NCI-H748 (cell line): ENCODE data around the gene GPR37L1.
"Not testable (repeated sequence)": the region's sequence is repeated elsewhere in the genome, so short reads cannot be mapped to it uniquely, and the experiment has no call there.

Experiments
- DNase-seq: peaks from one replicate; lab custom pipeline; 2025; ENCODE audit not compliant: unreplicated experiment; lab: John Stamatoyannopoulos, UW

The GPR37L1 gene

DNA sequence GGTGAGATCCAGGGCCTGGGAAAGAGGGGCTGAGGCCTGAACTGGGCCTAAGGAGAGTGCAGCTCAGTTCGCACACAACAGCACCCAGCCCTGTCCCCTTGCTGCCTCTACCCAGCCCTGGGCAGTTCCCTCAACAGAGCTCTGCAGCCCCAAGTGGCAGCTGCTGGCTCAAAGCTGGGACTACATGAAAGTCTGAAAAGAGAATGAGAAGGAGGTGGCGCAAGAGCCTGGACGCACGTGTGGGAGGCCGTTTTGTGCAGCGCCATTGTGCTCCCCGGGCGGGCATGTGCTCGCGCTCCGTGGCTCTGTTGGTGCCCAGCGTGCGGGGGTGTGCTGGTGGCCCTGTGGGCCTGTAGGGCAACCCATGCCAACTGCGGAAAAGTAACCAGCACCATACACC lies 10.3 kb downstream of the GPR37L1 start:
- no peak for DNase-seq

GRCh38 chr1:202133496-202133895 lies 10.8 kb downstream of the GPR37L1 start:
- DNase-seq = no peak

- no peak for DNase-seq
Measured at GRCh38 chr1:202133989-202134388, 11.3 kb downstream of the GPR37L1 start.

DNA sequence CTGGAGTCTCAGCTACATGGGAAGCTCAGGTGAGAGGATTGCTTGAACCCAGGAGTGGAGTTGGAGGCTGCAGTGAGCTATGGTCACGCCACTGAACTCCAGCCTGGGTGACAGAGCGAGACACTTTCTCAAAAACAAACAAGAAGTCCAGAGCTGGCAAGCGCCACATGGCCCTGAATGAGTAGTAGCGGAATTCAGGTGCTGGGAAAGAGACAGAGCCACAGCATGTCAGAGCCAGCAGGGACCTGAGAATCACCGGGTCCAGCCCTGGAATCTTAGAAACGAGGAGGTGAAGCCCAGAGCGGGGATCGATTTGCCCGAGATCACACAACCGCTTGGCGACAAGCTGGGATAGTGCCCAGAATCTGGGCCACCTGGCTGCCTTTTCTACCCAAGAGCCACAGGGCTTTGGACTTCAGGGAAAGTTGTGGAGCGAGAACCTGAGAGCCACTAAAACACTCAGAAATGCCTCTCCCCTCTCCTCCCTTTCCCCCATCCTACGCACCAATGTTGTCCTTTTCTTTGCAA lies 12.0 kb downstream of the GPR37L1 start:
- no peak for DNase-seq

DNA sequence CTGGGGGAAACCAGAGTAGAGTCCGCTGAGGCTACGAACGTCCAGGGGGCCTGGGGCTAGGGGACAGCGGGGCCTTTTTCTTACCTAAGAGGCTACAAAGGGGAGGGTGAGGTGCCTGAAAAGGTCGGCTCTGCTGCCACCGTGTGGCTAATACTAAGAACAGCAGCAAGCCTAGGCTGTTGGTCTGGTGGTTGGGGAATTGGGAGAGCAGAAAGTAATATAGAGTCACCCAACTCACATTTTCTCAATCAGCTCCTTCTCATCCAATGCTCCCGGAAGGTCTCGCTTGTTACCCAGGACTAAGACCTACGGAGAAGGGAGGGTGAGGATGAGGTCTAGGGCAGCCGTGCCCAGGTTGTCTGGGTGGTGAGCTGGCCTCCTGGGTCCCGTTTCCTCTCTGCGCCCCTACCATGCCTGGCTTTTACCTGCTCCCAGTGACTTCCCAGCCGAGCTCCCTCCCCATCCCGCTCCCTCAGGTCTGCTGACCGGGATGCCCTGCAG lies 12.6 kb downstream of the GPR37L1 start:
- DNase-seq = peak; percentile 56

GRCh38 chr1:202140833-202141232 lies 18.1 kb downstream of the GPR37L1 start:
- DNase-seq = no peak

- not testable (repeated sequence) for DNase-seq
Measured at GRCh38 chr1:202141468-202141867, 18.8 kb downstream of the GPR37L1 start.

DNA sequence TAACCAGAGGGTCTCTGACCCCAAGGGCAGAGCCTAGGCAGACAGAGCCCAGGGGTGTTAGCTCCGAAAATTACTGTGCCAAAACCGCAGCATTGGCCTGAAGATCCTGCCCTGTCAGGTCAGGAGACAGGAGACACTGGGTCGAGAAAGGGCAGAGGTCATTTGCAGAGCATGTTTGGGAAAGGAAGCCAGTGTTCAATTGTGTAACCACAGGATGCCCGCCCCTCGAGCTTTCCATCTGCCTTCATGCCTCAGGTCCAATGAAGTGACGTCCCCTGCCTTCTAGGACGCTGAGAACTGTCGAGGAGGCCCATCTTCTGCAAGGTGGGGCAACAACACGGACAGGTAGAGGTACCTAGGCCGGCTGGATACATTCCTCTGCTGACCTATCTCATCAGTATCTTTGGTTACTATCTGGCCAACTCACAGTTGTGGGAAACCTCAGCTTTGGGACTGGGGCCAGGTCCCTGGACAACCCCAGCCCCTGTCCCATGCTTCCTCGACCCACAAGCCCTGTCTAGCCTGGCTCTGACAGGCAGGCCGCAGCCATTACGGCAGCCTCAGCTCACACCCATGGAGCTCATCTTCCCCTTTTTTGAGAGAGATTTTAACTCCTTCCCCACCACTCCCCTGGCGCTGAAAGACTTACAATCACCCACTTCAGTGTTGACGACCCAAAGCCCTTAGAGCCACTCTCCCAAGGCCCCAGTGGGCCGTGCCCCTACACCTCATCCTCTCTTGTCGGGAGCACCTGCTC lies 20.5 kb downstream of the GPR37L1 start:
- no peak for DNase-seq

DNA sequence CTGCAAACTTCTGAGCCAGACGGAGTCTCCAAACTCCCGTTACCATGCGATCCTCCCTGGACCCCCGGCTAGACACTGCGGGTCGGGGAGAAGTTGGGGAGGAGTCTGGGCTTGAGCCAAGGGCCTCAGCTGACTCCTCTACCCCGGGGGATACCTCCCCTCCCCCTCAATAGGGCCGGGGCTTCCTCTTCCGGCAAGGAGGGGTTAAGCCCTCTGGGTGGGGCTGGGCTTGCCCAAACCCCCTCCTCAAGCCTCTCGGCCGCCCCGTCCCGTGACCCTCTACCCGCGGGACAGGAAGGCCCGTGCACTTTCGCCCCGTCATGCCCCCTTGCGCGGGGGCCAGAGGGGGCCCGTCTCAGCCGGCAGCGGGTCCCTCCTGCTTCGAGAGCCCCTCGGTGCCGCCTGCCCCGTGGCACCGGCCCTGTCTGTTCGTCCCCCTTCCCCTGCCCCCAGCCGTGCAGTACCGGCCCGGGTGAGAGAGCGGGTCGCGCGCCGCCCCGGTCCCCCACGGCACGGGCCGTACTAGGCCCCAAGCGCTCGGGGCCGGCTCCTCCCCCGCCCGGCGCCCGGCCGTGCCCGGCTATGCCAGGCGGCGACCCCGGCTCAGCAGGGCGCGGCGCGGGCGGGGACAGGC lies 21.2 kb downstream of the GPR37L1 start:
- DNase-seq = peak; percentile 13

GRCh38 chr1:202144402-202145067 lies 21.8 kb downstream of the GPR37L1 start, which contains the start of gene ARL8A:
TSS of gene ARL8A (minus strand) at chr1:202144737. CDS start at chr1:202144572, 165 bp downstream.
- peak; percentile 65 for DNase-seq

- DNase-seq = peak; percentile 29
Measured at GRCh38 chr1:202145068-202145743, 22.5 kb downstream of the GPR37L1 start.

DNA sequence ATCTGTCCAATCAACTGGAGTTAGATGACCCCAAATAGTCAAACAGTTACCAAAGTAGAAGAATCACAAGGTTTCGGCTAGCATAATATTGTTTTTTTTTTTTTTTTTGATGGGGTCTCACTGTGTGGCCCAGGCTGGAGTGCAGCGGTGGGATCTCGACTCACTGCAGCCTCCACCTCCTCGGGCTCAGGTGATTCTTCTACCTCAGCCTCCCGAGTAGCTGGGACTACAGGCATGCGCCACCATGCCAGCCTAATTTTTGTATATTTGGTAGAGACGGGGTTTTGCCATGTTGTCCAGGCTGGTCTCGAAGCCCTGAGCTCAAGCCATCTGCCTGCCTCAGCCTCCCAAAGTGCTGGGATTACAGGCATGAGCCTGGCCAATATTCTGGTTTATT lies 23.0 kb downstream of the GPR37L1 start:
- not testable (repeated sequence) for DNase-seq

DNA sequence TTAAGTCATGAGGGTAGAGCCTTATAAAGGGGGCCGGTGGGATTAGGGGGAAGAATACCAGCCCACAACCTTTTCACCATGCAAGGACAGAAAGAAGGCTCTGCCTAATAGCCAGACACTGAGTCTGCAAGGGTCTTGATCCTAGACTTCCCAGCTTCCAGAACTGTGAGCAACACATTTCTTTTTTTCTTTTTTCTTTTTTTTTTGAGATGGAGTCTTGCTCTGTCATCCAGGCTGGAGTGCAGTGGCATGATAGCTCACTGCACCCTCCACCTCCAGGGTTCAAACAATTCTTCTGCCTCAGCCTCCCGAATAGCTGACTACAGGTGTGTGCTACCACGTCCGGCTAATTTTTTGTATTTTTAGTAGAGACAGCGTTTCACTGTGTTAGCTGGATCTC lies 23.6 kb downstream of the GPR37L1 start:
- no peak for DNase-seq

DNA sequence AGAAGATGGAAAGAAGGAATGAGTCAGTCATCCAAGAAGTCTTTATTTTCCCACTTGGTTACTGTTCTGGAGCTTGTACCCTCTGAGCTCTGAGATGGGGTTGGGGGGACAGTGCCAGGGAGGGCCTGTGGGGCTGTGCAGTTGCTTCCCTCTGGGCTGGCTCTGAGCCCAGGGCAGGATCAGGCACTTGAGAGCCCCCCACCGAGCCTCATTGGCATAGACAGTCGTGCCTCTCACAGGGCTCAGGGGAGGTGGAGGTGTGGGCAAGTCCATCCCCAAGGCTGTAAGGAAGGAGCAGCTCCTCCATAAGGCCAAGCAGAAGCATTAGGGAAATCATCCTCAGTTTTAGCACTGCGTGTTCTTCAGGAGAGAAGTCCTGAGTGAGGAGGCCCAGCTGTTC lies 24.3 kb downstream of the GPR37L1 start:
- no peak for DNase-seq

GRCh38 chr1:202148391-202148790 lies 25.7 kb downstream of the GPR37L1 start:
- DNase-seq = no peak

DNA sequence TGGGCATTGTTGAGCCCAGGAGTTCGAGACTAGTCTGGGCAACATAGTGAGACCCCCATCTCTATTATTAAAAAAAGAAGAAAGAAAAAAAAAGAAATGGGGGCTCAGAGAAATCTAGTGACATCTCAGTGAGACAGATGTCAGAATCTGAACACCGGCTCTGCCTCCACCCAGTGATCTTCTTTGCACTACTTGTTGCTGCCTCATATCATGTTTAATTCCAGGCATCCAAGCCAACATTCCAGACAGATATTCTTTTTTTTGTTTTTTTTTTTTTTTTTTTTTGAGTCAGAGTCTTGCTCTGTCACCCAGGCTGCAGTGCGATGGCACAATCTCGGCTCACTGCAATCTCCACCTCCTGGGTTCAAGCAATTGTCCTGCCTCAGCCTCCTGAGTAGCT lies 26.8 kb downstream of the GPR37L1 start:
- no peak for DNase-seq

- no peak for DNase-seq
Measured at GRCh38 chr1:202150187-202150586, 27.5 kb downstream of the GPR37L1 start.

GRCh38 chr1:202150602-202151001 lies 27.9 kb downstream of the GPR37L1 start:
- DNase-seq = no peak

GRCh38 chr1:202151045-202151444 lies 28.3 kb downstream of the GPR37L1 start:
- no peak for DNase-seq

DNA sequence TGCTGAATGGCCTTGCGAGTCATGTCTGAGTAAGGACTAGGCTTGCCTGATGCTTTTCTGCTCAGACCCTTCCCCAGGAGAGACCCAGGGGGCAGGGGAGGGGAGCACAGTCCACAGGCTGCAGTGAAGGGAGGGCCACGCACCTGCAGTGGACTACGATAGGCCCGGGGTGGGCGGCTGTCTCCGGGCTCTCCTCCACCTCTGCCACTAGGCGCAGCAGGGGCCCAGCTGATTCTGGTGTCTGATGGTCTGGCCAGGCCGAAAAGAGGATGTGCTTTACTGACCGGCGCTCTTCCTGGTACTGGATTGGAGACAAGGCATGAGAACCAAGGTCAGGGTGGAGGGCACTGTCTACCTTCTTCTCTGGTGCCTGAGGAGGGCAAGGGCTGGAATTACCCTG lies 29.7 kb downstream of the GPR37L1 start:
- DNase-seq = no peak

- DNase-seq = no peak
Measured at GRCh38 chr1:202153284-202153683, 30.6 kb downstream of the GPR37L1 start.
